PC-3 (cell line): Measurements from ENCODE around the gene NSMCE1. TPM values are rescaled to one million over a fixed set of nuclear protein-coding genes. Genes with fewer than 3 reads are reported as not detected.

Experiments used
- ATAC-seq: fragments of 200-7000 bp; cut with Tn5 transposase; 2 replicates; pipeline ENCODE4 v1.9.1; 2020; ENCODE audit warnings: mild to moderate bottlenecking, moderate library complexity
- BruUV-seq: library from RNA; stranded (reverse); fragments of 400-500 nt; replicated peaks from 2 replicates; lab custom pipeline; 2021; lab: Mats Ljungman, UMichigan
- CTCF ChIA-PET: fragments of 300-600 bp; sonication (Branson Sonifier 250); formaldehyde crosslinking; loops from one replicate; lab custom pipeline; 2022; ENCODE audit warnings: antibody characterized with exemption; lab: Charles Lee
- POLR2A ChIA-PET: fragments of 300-600 bp; sonication (Branson Sonifier 250); formaldehyde crosslinking; loops from one replicate; lab custom pipeline; 2022; ENCODE audit warnings: antibody characterized with exemption; ENCODE audit not compliant: unreplicated experiment; lab: Charles Lee
- DNase-seq: peaks from one replicate; pipeline ENCODE4 v3.0.0-alpha.2; 2015
- H2AFZ ChIP-seq: fragments of 300-600 bp; sonication (generic); 2 replicates; pipeline ENCODE4 v1.6.0; 2016; ENCODE audit warnings: antibody characterized with exemption, low read length
- H3F3A ChIP-seq: fragments of 300-600 bp; sonication (generic); one replicate; pipeline ENCODE4 v1.6.0; 2017; ENCODE audit warnings: antibody characterized with exemption, low read length, control low read depth, mild to moderate bottlenecking; ENCODE audit not compliant: unreplicated experiment
- H3K27ac ChIP-seq: fragments of 300-600 bp; sonication (generic); 2 replicates; pipeline ENCODE4 v1.5.1; 2016; ENCODE audit warnings: mild to moderate bottlenecking, low read length
- H3K27me3 ChIP-seq: fragments of 300-600 bp; sonication (generic); 2 replicates; pipeline ENCODE4 v1.6.1; 2016; ENCODE audit warnings: low read length, mixed read lengths
- H3K36me3 ChIP-seq: fragments of 300-600 bp; sonication (generic); 2 replicates; pipeline ENCODE4 v1.6.1; 2016; ENCODE audit warnings: low read depth, mixed run types, low read length, mixed read lengths
- H3K4me1 ChIP-seq: fragments of 300-600 bp; sonication (generic); 2 replicates; pipeline ENCODE4 v1.5.1; 2016; ENCODE audit warnings: low read length; ENCODE audit not compliant: insufficient read depth
- H3K4me2 ChIP-seq: fragments of 300-600 bp; sonication (generic); 2 replicates; pipeline ENCODE4 v1.6.0; 2016; ENCODE audit warnings: low read length
- H3K4me3 ChIP-seq: fragments of 300-600 bp; sonication (generic); 2 replicates; pipeline ENCODE4 v1.5.1; 2016; ENCODE audit warnings: mild to moderate bottlenecking, low read length, mixed read lengths
- H3K79me2 ChIP-seq: fragments of 300-600 bp; sonication (generic); 2 replicates; pipeline ENCODE4 v1.6.1; 2017; ENCODE audit warnings: low read length, mixed read lengths
- H3K9ac ChIP-seq: fragments of 300-600 bp; sonication (generic); 2 replicates; pipeline ENCODE4 v1.6.0; 2016; ENCODE audit warnings: mild to moderate bottlenecking, low read length
- H3K9me2 ChIP-seq: fragments of 300-600 bp; sonication (generic); replicated peaks from 2 replicates; pipeline ENCODE4 v1.6.1; 2016; ENCODE audit warnings: mixed run types, low read length, mixed read lengths
- H3K9me3 ChIP-seq: fragments of 300-600 bp; sonication (generic); 2 replicates; pipeline ENCODE4 v1.6.1; 2016; ENCODE audit warnings: low read length, mixed read lengths
- H4K20me1 ChIP-seq: fragments of 300-600 bp; sonication (generic); 2 replicates; pipeline ENCODE4 v1.6.1; 2016; ENCODE audit warnings: low read length, mixed read lengths
- EZH2 ChIP-seq: fragments of 300-600 bp; sonication (generic); IDR thresholded peaks from one replicate; pipeline ENCODE4 v1.6.1; 2017; ENCODE audit warnings: antibody characterized with exemption, mild to moderate bottlenecking, low read length; ENCODE audit not compliant: unreplicated experiment
- EZH2phosphoT487 ChIP-seq: fragments of 300-600 bp; sonication (generic); IDR thresholded peaks from 2 replicates; pipeline ENCODE4 v1.6.1; 2018; ENCODE audit warnings: mild to moderate bottlenecking, antibody characterized with exemption, low read length, borderline replicate concordance
- intact Hi-C: fragments of 100-400 bp; cut with micrococcal nuclease; formaldehyde crosslinking; loops from 2 replicates; pipeline ENCODE4 v1.9.0; 2023
- total RNA-seq: library from RNA; depleted of rRNA; stranded (reverse); fragments of >200 nt; gene quantifications from 2 replicates; pipeline ENCODE4 v1.2.3, GENCODE V29; 2014
- TF ChIP-seq, protein P1 (sequence below): fragments of 300-600 bp; sonication (generic); conservative IDR thresholded peaks from 2 replicates; pipeline ENCODE4 v1.5.1; 2017; ENCODE audit warnings: antibody characterized with exemption, low read depth, mild to moderate bottlenecking, low read length

Gene NSMCE1
- total RNA-seq, 1 experiment from 2014 or later, result 32.5 TPM

DNA sequence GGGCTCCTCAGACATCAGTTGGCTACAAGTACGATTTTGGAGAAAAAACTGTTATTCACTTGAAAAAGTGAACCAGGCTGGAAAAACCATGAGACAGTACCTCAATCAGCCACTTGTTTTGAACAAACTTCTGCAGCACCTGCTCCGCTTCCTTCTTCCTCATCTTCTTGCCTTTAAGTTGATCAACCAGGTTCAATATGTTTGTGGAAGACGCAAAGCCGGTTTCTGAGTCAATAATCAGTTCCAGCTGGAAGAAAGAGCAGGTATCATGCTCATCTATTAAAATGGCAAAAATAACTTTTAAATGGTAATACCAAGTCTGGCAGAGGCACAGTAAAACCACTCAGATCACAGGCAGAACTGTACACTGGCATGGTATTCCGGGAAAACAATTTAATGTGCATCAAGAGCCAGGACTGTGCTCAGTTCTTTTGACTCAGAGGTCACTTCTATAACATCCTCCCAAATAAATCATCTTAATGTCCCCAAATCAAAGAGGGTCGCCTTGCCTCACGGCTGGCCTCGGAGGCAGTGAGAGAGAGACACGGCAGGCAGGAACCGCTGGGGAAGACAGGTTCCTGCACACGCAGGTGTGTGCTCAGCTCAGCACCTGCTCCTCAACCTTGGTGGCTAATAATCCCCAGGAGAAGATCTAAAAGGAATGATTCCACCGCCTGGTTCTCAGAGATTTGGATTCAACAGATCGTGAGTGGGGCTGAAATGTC, 35.5 kb downstream of the NSMCE1 start:
- no peak overlapping the region for H3K4me3 ChIP-seq
- H2AFZ ChIP-seq, result no peak overlapping the region
- H3K27ac ChIP-seq, result no peak overlapping the region
- ATAC-seq (no peak), DNase-seq (no peak)
- H3K36me3 ChIP-seq, result no peaks in the 10 kb centered on the region
- no peaks in the 10 kb centered on the region for H3K9me3 ChIP-seq
- TF ChIP-seq, protein P1, sequence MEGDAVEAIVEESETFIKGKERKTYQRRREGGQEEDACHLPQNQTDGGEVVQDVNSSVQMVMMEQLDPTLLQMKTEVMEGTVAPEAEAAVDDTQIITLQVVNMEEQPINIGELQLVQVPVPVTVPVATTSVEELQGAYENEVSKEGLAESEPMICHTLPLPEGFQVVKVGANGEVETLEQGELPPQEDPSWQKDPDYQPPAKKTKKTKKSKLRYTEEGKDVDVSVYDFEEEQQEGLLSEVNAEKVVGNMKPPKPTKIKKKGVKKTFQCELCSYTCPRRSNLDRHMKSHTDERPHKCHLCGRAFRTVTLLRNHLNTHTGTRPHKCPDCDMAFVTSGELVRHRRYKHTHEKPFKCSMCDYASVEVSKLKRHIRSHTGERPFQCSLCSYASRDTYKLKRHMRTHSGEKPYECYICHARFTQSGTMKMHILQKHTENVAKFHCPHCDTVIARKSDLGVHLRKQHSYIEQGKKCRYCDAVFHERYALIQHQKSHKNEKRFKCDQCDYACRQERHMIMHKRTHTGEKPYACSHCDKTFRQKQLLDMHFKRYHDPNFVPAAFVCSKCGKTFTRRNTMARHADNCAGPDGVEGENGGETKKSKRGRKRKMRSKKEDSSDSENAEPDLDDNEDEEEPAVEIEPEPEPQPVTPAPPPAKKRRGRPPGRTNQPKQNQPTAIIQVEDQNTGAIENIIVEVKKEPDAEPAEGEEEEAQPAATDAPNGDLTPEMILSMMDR, result no peak
- TF ChIP-seq EZH2phosphoT487, result no peak
- TF ChIP-seq EZH2, result no peak
- no peaks in the 10 kb centered on the region for H3K79me2 ChIP-seq
- BruUV-seq, result no TSS peak
- intact Hi-C loops, result no loop called here
- no peaks in the 10 kb centered on the region for H3F3A ChIP-seq
- no peaks in the 10 kb centered on the region for H3K9me2 ChIP-seq
- H3K4me2 ChIP-seq, result no peak overlapping the region
- peaks cover 8% of the 10 kb centered on the region; the same call in 1 of the 2 replicates for H3K4me1 ChIP-seq
- no peak overlapping the region for H3K9ac ChIP-seq
- ChIA-PET POLR2A (no interaction called here), CTCF (no interaction called here)
- no peaks in the 10 kb centered on the region for H4K20me1 ChIP-seq
- H3K27me3 ChIP-seq, result no peaks in the 10 kb centered on the region

DNA sequence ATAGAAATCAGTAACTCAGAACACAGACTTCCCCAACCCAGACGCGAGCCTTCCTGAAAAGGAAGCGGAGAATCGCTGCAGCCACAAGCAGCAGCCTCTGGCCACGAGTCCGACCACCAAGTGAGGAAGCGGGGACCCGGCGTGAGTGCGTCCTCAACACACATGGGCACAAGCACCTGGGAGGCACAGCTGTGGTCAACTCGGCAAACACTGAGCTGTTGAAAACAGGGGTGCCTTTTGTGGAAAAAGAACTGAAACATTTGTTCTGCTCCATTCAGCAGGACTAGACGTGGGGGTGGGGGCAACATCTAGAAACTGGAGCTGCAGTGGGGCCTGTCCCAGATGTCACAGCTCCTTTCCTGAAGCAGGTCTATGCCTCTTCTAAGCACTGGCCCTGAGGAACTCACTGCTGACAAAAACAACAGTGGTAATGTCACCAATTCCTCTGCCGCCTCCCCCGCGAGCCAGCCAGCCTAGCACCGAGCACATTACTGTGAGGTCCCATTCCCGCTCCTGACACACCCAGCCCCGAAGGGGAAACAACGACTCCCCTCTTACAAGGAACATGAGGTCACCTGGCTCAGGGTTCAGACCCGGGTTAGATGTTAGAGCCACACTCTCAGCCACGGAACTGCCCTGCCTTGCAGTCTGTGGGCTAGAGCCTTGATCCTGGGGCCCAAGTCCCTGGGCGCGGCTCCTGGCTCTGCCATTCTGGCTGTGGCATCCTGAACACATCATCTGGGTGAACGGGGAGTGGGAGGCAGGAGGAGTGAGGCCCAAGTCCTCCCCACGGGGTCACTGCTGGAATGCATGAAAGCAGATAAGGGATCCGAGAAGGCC, 36.3 kb downstream of the NSMCE1 start:
- no peaks in the 10 kb centered on the region for H3K36me3 ChIP-seq
- no peaks in the 10 kb centered on the region for H3K79me2 ChIP-seq
- no peak overlapping the region for H3K4me3 ChIP-seq
- TF ChIP-seq, protein P1, result no peak
- TF ChIP-seq EZH2, result no peak
- no peak for TF ChIP-seq EZH2phosphoT487
- DNase-seq, result no peak
- H3K4me2 ChIP-seq, result no peak overlapping the region
- ATAC-seq, result no peak
- H3K27ac ChIP-seq, result no peak overlapping the region
- intact Hi-C loops, result no loop called here
- no peaks in the 10 kb centered on the region for H3K9me3 ChIP-seq
- no peaks in the 10 kb centered on the region for H4K20me1 ChIP-seq
- no peaks in the 10 kb centered on the region for H3K9me2 ChIP-seq
- H3K27me3 ChIP-seq, result no peaks in the 10 kb centered on the region
- ChIA-PET CTCF (no interaction called here), POLR2A (no interaction called here)
- BruUV-seq, result no TSS peak
- no peak overlapping the region for H3K9ac ChIP-seq
- no peaks in the 10 kb centered on the region for H3F3A ChIP-seq
- H3K4me1 ChIP-seq, result peaks cover 8% of the 10 kb centered on the region; the same call in 1 of the 2 replicates
- H2AFZ ChIP-seq, result no peak overlapping the region
